Mesothelial cell of epicardium (in vitro differentiated cells): ENCODE results near the gene NFKBIE. TPM values are rescaled to one million over a fixed set of nuclear protein-coding genes. Genes with fewer than 3 reads are reported as not detected.

Experiments used
- DNase-seq, 2 experiments: peaks; one replicate each; pipeline ENCODE4 v3.0.0; 2021; ENCODE audit warnings: low spot score in 2 of 2; ENCODE audit not compliant: unreplicated experiment in 2 of 2
- H3K27ac Mint-ChIP-seq: 2 replicates; pipeline ENCODE4 v1.8.0; 2021; ENCODE audit warnings: mixed read lengths
- H3K27me3 Mint-ChIP-seq: 2 replicates; pipeline ENCODE4 v1.8.0; 2021; ENCODE audit warnings: low read depth, mixed read lengths
- H3K36me3 Mint-ChIP-seq: 2 replicates; pipeline ENCODE4 v1.8.0; 2021; ENCODE audit warnings: mixed read lengths
- H3K4me1 Mint-ChIP-seq: 2 replicates; pipeline ENCODE4 v1.8.0; 2021; ENCODE audit warnings: mixed read lengths
- H3K4me3 Mint-ChIP-seq: 2 replicates; pipeline ENCODE4 v1.8.0; 2021; ENCODE audit warnings: mild to moderate bottlenecking, moderate library complexity, mixed read lengths
- H3K9me3 Mint-ChIP-seq: 2 replicates; pipeline ENCODE4 v1.8.0; 2021; ENCODE audit warnings: mixed read lengths
- total RNA-seq: library from RNA; stranded (reverse); gene quantifications from 3 replicates; pipeline ENCODE4 v1.2.1, GENCODE V29; 2021
- TF ChIP-seq, protein P1 (sequence below): fragments of 200-600 bp; sonication (generic); IDR thresholded peaks from one replicate; pipeline ENCODE4 v1.5.0; 2021; ENCODE audit warnings: antibody characterized with exemption; ENCODE audit not compliant: unreplicated experiment

NFKBIE gene
- total RNA-seq, 1 donor from 2014 or later: 9.7 TPM

DNA sequence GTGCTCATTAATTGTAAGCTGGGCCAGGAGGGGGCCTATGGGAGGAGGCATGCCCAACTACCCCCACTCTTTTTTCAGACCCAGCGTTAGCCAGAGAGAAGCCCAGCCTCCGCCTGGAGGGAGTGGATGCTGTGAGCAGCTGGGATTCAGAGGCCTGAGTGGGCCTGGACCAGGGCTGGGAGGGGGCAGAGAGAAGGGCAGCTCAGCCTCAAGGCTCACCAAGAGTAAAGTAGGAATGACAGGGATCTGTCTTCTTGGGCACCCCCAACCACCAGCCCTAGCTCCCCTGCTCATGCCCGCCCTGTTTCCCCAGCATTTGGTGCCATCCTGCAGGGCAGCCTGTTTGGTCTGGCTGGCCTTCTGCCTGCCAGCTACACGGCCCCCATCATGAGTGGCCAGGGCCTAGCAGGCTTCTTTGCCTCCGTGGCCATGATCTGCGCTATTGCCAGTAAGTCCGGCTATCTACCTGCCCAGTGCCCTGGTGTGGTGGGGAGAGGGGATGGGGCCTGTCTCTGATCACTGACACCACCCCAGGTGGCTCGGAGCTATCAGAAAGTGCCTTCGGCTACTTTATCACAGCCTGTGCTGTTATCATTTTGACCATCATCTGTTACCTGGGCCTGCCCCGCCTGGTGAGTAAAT is 35.2 kb downstream of the NFKBIE start:
- peaks cover 2% of the 10 kb centered on the region for H3K27me3 Mint-ChIP-seq
- DNase-seq: no peak
- H3K36me3 Mint-ChIP-seq: no peaks in the 10 kb centered on the region
- H3K4me3 Mint-ChIP-seq: no peak overlapping the region
- peaks cover 51% of the 10 kb centered on the region for H3K4me1 Mint-ChIP-seq
- H3K27ac Mint-ChIP-seq: no peak overlapping the region
- TF ChIP-seq, protein P1, sequence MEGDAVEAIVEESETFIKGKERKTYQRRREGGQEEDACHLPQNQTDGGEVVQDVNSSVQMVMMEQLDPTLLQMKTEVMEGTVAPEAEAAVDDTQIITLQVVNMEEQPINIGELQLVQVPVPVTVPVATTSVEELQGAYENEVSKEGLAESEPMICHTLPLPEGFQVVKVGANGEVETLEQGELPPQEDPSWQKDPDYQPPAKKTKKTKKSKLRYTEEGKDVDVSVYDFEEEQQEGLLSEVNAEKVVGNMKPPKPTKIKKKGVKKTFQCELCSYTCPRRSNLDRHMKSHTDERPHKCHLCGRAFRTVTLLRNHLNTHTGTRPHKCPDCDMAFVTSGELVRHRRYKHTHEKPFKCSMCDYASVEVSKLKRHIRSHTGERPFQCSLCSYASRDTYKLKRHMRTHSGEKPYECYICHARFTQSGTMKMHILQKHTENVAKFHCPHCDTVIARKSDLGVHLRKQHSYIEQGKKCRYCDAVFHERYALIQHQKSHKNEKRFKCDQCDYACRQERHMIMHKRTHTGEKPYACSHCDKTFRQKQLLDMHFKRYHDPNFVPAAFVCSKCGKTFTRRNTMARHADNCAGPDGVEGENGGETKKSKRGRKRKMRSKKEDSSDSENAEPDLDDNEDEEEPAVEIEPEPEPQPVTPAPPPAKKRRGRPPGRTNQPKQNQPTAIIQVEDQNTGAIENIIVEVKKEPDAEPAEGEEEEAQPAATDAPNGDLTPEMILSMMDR: no peak
- no peaks in the 10 kb centered on the region for H3K9me3 Mint-ChIP-seq

DNA sequence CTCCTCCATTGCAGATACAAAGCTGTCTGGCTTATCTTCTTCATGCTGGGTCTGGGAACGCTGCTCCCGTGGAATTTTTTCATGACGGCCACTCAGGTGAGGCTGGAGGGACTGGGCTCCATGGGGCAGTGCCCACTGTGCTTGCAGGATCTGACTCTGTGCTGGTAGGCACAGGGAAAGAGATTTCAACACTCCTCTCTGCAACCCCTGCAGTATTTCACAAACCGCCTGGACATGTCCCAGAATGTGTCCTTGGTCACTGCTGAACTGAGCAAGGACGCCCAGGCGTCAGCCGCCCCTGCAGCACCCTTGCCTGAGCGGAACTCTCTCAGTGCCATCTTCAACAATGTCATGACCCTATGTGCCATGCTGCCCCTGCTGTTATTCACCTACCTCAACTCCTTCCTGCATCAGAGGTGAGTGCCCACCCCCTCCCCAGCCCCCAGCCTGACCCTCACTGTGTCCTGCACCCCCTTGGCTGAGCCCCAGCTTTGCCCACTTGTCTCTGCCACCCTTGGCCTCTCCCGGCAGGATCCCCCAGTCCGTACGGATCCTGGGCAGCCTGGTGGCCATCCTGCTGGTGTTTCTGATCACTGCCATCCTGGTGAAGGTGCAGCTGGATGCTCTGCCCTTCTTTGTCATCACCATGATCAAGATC is 35.8 kb downstream of the NFKBIE start:
- no peak overlapping the region for H3K27ac Mint-ChIP-seq

DNA sequence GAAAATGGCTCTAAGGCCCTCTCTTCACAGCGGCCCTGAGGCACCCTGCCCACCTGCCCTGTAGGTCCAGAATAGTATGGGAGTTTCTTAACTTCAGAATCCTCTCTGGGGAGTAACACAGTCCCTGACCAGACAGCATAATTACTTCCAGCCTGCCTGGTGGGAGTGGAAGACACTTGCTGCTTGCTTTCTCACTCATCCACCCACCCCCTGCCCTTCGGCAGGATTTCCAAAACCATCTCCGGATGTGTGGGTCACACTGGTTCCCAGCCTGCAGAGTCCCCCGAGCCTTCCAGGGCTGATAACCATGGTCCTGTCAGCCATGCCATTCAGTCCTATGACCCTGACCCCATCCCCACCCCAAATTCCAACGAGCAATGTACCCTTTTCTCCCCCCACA is 36.5 kb downstream of the NFKBIE start:
- H3K36me3 Mint-ChIP-seq: no peaks in the 10 kb centered on the region
- TF ChIP-seq, protein P1: no peak
- H3K27ac Mint-ChIP-seq: no peak overlapping the region
- DNase-seq: no peak
- H3K4me3 Mint-ChIP-seq: no peak overlapping the region
- H3K27me3 Mint-ChIP-seq: peaks cover 13% of the 10 kb centered on the region
- H3K9me3 Mint-ChIP-seq: no peaks in the 10 kb centered on the region
- H3K4me1 Mint-ChIP-seq: peaks cover 50% of the 10 kb centered on the region

More for the DNA sequence above, 35.8 kb downstream of the NFKBIE start:
- Mint-ChIP-seq H3K9me3 (no peaks in the 10 kb centered on the region), H3K4me1 (peaks cover 50% of the 10 kb centered on the region), H3K4me3 (no peak overlapping the region), H3K36me3 (no peaks in the 10 kb centered on the region), H3K27me3 (peaks cover 6% of the 10 kb centered on the region)
- TF ChIP-seq, protein P1: no peak
- DNase-seq: no peak

DNA sequence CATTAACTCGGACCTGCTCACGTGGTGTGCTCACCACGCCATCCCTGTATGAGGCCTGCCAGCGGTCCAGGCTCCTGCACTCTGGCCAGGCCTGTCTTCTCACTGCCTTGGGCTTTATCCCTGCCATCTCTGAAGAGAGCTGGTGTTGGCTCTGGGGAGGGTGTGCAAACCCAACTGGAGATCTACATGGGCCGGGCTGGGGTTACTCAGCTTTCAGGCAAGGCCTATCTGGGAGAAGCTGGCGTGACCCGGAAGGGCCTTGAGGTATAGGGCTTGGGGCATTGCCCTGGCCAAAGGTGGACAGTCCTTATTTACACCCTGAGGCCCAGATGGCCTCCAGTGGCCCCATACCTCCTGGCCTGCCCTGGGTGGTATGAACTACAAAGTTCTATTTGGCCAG is 36.9 kb downstream of the NFKBIE start:
- peaks cover 14% of the 10 kb centered on the region for H3K27me3 Mint-ChIP-seq
- no peak overlapping the region for H3K4me3 Mint-ChIP-seq
- peaks cover 47% of the 10 kb centered on the region for H3K4me1 Mint-ChIP-seq
- H3K36me3 Mint-ChIP-seq: no peaks in the 10 kb centered on the region
- TF ChIP-seq, protein P1: no peak
- no peaks in the 10 kb centered on the region for H3K9me3 Mint-ChIP-seq
- DNase-seq: no peak
- no peak overlapping the region for H3K27ac Mint-ChIP-seq

DNA sequence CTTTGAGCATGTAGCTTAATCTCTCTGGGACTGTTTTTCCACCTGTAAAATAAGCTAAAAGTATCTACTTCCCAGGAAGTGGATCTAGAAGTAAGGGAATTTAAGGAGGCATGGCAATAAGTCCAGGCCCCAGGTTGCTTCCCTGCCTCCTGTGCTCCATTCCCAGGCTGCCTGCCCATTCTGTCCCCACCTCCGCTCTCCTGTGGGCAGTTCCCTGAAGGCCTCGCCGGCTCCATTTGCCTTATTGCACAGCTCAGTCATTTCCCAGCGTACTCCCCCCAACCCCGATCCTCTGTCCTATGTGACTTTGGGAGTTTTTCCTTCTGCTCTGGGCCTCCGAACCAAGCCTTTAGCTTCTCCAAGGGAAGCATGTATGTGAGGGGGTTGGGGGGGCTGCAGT is 37.3 kb downstream of the NFKBIE start:
- no peaks in the 10 kb centered on the region for H3K36me3 Mint-ChIP-seq
- TF ChIP-seq, protein P1: no peak

More for the DNA sequence above, 37.3 kb downstream of the NFKBIE start:
- no peak for DNase-seq
- Mint-ChIP-seq H3K4me3 (no peak overlapping the region), H3K27me3 (peaks cover 16% of the 10 kb centered on the region), H3K9me3 (no peaks in the 10 kb centered on the region), H3K4me1 (peaks cover 48% of the 10 kb centered on the region), H3K27ac (no peak overlapping the region)
